SK-N-MC (cell line): ENCODE measurements around the gene AAK1.

Experiments
- EZH2 ChIP-seq: fragments of 200-600 bp; sonication (generic); IDR thresholded peaks from one replicate; pipeline ENCODE4 v1.6.1; 2017; ENCODE audit warnings: antibody characterized with exemption
- FOXP2 ChIP-seq: optimal IDR thresholded peaks from 2 replicates; pipeline ENCODE3; 2011; ENCODE audit warnings: mild to moderate bottlenecking, moderate library complexity; ENCODE audit not compliant: insufficient read depth; ENCODE audit errors: extremely low read length, control extremely low read depth
- POLR2AphosphoS5 ChIP-seq: IDR thresholded peaks from 2 replicates; pipeline ENCODE4 v1.6.1; 2012; ENCODE audit warnings: mild to moderate bottlenecking, low read depth, low read length, borderline replicate concordance

DNA sequence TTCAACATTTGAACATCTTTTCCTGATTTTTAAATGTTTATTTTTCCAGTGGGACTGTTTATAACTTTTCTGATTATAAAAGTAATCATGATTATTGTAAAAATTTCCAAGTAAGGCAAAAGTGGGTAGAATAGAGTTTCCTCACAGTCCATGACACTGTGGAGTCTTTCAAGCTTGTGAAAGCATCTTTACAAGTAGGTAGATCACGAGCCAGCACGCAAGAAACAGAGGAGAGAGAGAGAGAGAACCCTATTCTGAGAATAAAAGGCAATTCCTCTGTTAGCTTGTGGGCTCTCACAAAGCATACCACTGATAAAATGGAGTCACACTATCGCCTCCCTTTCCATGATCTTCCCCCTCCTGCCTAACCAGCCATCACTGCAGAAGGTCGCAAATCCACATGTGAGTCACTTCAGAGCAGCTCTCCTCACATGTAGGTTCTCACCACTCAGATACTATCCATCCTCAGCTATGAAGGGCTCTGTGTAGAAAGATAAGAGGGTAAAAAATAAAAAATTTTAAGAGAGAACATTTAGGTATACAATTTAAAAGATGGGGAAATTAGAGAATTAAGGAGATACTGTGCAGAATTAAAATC is 40.3 kb downstream of the AAK1 start:
- no peak for TF ChIP-seq POLR2AphosphoS5
- no peak for TF ChIP-seq EZH2
- no peak for TF ChIP-seq FOXP2
